Endothelial cell of umbilical vein (primary cell): ENCODE results near the gene TMEM50B.

ENCODE experiments used
- CTCF ChIP-seq, 2 donors: IDR thresholded peaks; 1 replicate in 1 of 2; 2 replicates in 1 of 2; pipeline ENCODE4 v1.5.1; 2011; ENCODE audit warnings: low read length in 2 of 2, mild to moderate bottlenecking in 2 of 2, moderate library complexity in 2 of 2, control low read depth in 1 of 2, inconsistent platforms in 1 of 2, low read depth in 1 of 2; ENCODE audit not compliant: insufficient read depth in 1 of 2; ENCODE audit errors: extremely low read depth in 1 of 2
- EZH2 ChIP-seq: IDR thresholded peaks from 2 replicates; pipeline ENCODE4 v1.6.1; 2012; ENCODE audit warnings: borderline replicate concordance, low read depth, mild to moderate bottlenecking, moderate library complexity, low read length, inconsistent platforms; ENCODE audit not compliant: severe bottlenecking
- MAX ChIP-seq: IDR thresholded peaks from 2 replicates; pipeline ENCODE4 v1.6.1; 2011; ENCODE audit not compliant: insufficient read depth, insufficient read length
- POLR2AphosphoS5 ChIP-seq: IDR thresholded peaks from 2 replicates; pipeline ENCODE4 v1.6.1; 2012; ENCODE audit warnings: low read depth, mild to moderate bottlenecking, control low read depth, low read length, moderate library complexity; ENCODE audit not compliant: insufficient read depth

GRCh38 chr21:33495743-33496142 lies 16.0 kb upstream of the TMEM50B start:
- no peak for TF ChIP-seq CTCF (IDR thresholded peaks at IDR 0.05; ENCODE audit: extremely low read depth in 1 of 2, insufficient read depth in 1 of 2, low read depth in 1 of 2, low read length in 2 of 2)
- no peak for TF ChIP-seq MAX
- TF ChIP-seq POLR2AphosphoS5, result no peak
- no peak for TF ChIP-seq EZH2
